Neural crest cell (in vitro differentiated cells): ENCODE results near the gene TTC9B. TPM values are rescaled to one million over a fixed set of nuclear protein-coding genes. Genes with fewer than 3 reads are reported as not detected.

ENCODE experiments used
- DNase-seq: peaks from one replicate; pipeline ENCODE4 v3.0.0; 2021; ENCODE audit warnings: low read depth, mixed read lengths, low spot score
- H3K27ac Mint-ChIP-seq: one replicate; pipeline ENCODE4 v1.8.0; 2021; ENCODE audit warnings: mild to moderate bottlenecking, mixed read lengths; ENCODE audit not compliant: unreplicated experiment
- H3K27me3 Mint-ChIP-seq: 2 replicates; pipeline ENCODE4 v1.8.0; 2021; ENCODE audit warnings: low read depth, mild to moderate bottlenecking, mixed read lengths
- H3K36me3 Mint-ChIP-seq: 2 replicates; pipeline ENCODE4 v1.8.0; 2021; ENCODE audit warnings: low read depth, mild to moderate bottlenecking, mixed read lengths
- H3K4me1 Mint-ChIP-seq: 2 replicates; pipeline ENCODE4 v1.8.0; 2021; ENCODE audit warnings: mixed read lengths
- H3K4me3 Mint-ChIP-seq: one replicate; pipeline ENCODE4 v1.8.0; 2021; ENCODE audit warnings: mild to moderate bottlenecking, mixed read lengths
- H3K9me3 Mint-ChIP-seq: 2 replicates; pipeline ENCODE4 v1.8.0; 2021; ENCODE audit warnings: mixed read lengths
- CTCF ChIP-seq: fragments of 200-600 bp; sonication (generic); conservative IDR thresholded peaks from 2 replicates; pipeline ENCODE4 v1.5.0; 2021; ENCODE audit warnings: antibody characterized with exemption, mild to moderate bottlenecking
- total RNA-seq: library from RNA; stranded (reverse); gene quantifications from 2 replicates; pipeline ENCODE4 v1.2.1, GENCODE V29; 2021

Gene TTC9B
- total RNA-seq, 1 donor from 2014 or later = 2.5 TPM

- no peaks in the 10 kb centered on the region for H3K27me3 Mint-ChIP-seq
- H3K27ac Mint-ChIP-seq = peak overlapping the region; percentile 28
- DNase-seq = no peak
- no peak for TF ChIP-seq CTCF
- no peaks in the 10 kb centered on the region for H3K9me3 Mint-ChIP-seq
- H3K36me3 Mint-ChIP-seq = peaks cover 5% of the 10 kb centered on the region
- no peak overlapping the region for H3K4me3 Mint-ChIP-seq
- peaks cover 6% of the 10 kb centered on the region for H3K4me1 Mint-ChIP-seq
Observed at GRCh38 chr19:40252395-40252794, 34.2 kb upstream of the TTC9B start.

GRCh38 chr19:40251991-40252390 lies 33.8 kb upstream of the TTC9B start:
- Mint-ChIP-seq H3K9me3 (no peaks in the 10 kb centered on the region), H3K4me3 (no peak overlapping the region), H3K4me1 (peaks cover 6% of the 10 kb centered on the region), H3K27me3 (no peaks in the 10 kb centered on the region), H3K27ac (no peak overlapping the region), H3K36me3 (peaks cover 5% of the 10 kb centered on the region)
- no peak for DNase-seq
- TF ChIP-seq CTCF = no peak

- Mint-ChIP-seq H3K36me3 (peaks cover 5% of the 10 kb centered on the region), H3K9me3 (no peaks in the 10 kb centered on the region), H3K27me3 (no peaks in the 10 kb centered on the region), H3K27ac (no peak overlapping the region), H3K4me3 (no peak overlapping the region), H3K4me1 (peaks cover 6% of the 10 kb centered on the region)
- no peak for TF ChIP-seq CTCF
- no peak for DNase-seq
Observed at GRCh38 chr19:40251244-40251643, 33.1 kb upstream of the TTC9B start.

- Mint-ChIP-seq H3K27ac (no peak overlapping the region), H3K4me3 (no peak overlapping the region), H3K4me1 (peaks cover 11% of the 10 kb centered on the region), H3K36me3 (peaks cover 2% of the 10 kb centered on the region), H3K27me3 (no peaks in the 10 kb centered on the region), H3K9me3 (no peaks in the 10 kb centered on the region)
- DNase-seq = no peak
- TF ChIP-seq CTCF = no peak
Observed at GRCh38 chr19:40249781-40250180, 31.6 kb upstream of the TTC9B start.

- no peaks in the 10 kb centered on the region for H3K9me3 Mint-ChIP-seq
Observed at GRCh38 chr19:40249201-40249600, 31.0 kb upstream of the TTC9B start.

More at GRCh38 chr19:40249201-40249600, 31.0 kb upstream of the TTC9B start:
- H3K27ac Mint-ChIP-seq = no peak overlapping the region
- no peaks in the 10 kb centered on the region for H3K27me3 Mint-ChIP-seq
- no peak for TF ChIP-seq CTCF
- H3K4me3 Mint-ChIP-seq = no peak overlapping the region
- peaks cover 2% of the 10 kb centered on the region for H3K36me3 Mint-ChIP-seq
- DNase-seq = no peak
- peaks cover 16% of the 10 kb centered on the region for H3K4me1 Mint-ChIP-seq
